K562 (cell line): Measurements from ENCODE around the gene MT1X. TPM values are rescaled to one million over a fixed set of nuclear protein-coding genes. Genes with fewer than 3 reads are reported as not detected.

Experiments used
- ATAC-seq: fragments of 200-7000 bp; cut with Tn5 transposase; 3 replicates; pipeline ENCODE4 v1.9.1; 2020; ENCODE audit warnings: moderate library complexity
- BruUV-seq: library from RNA; stranded (reverse); fragments of 400-500 nt; replicated peaks from 2 replicates; lab custom pipeline; 2021; lab: Mats Ljungman, UMichigan
- CTCF ChIA-PET: fragments of 300-600 bp; formaldehyde crosslinking; extraction: SDS; loops from one replicate; lab custom pipeline; 2021; ENCODE audit warnings: low intra/inter-chr PET ratio; lab: Yijun Ruan, JAX
- POLR2A ChIA-PET: fragments of 300-600, 350-650 bp; sonication (Branson Sonifier 250); formaldehyde crosslinking; extraction: SDS; loops from one replicate; lab custom pipeline; 2021; ENCODE audit warnings: antibody characterized with exemption, inconsistent platforms; lab: Yijun Ruan, JAX
- DNase-seq, 4 experiments: peaks; one replicate each; pipeline versions ENCODE4 v3.0.0 to v3.0.0-alpha.2; 2011 to 2018; ENCODE audit warnings: low spot score in 3 of 4, mixed read lengths in 3 of 4; ENCODE audit errors: extremely low read depth in 1 of 4
- FAIRE-seq: peaks from 2 replicates; lab custom pipeline; 2011; peaks lifted over from hg19 to GRCh38; lab: Jason Lieb, UNC
- H2AFZ ChIP-seq: 2 replicates; pipeline ENCODE4 v1.6.0; 2011; ENCODE audit warnings: low read depth, low read length, control low read depth, inconsistent platforms
- H3K27ac ChIP-seq: fragments of 200-600 bp; 3 replicates; pipeline ENCODE4 v1.8.0; 2011; ENCODE audit warnings: low read depth, mild to moderate bottlenecking, control low read depth, inconsistent platforms, low read length, moderate library complexity, mixed read lengths; ENCODE audit errors: extremely low read depth
- H3K27me3 ChIP-seq, 2 experiments: fragments of 300-600 bp in 1 of 2; 2 replicates in 1 of 2; 3 replicates in 1 of 2; pipeline versions ENCODE4 v1.6.0 to v1.8.0; 2011; ENCODE audit warnings: inconsistent platforms in 2 of 2, low read length in 2 of 2, mild to moderate bottlenecking in 1 of 2, mixed read lengths in 1 of 2, moderate library complexity in 1 of 2; ENCODE audit not compliant: control insufficient read depth in 2 of 2, insufficient read depth in 2 of 2
- H3K36me3 ChIP-seq: fragments of 300-600 bp; 3 replicates; pipeline ENCODE4 v1.8.0; 2011; ENCODE audit warnings: mild to moderate bottlenecking, low read length, inconsistent platforms; ENCODE audit not compliant: control insufficient read depth, insufficient read depth
- H3K4me1 ChIP-seq, 2 experiments: fragments of 200-600 bp in 1 of 2; replicated peaks in 1 of 2; 2 replicates in 1 of 2; 3 replicates in 1 of 2; pipeline versions ENCODE4 v1.5.1 to v1.8.0; 2011; ENCODE audit warnings: inconsistent platforms in 2 of 2, low read length in 2 of 2, mild to moderate bottlenecking in 1 of 2, mixed read lengths in 1 of 2, moderate library complexity in 1 of 2; ENCODE audit not compliant: control insufficient read depth in 2 of 2, insufficient read depth in 2 of 2
- H3K4me2 ChIP-seq: 2 replicates; pipeline ENCODE4 v1.6.1; 2011; ENCODE audit warnings: low read length, control low read depth, inconsistent platforms, mixed read lengths; ENCODE audit not compliant: insufficient read depth
- H3K4me3 ChIP-seq: fragments of 200-600 bp; sonication (generic), shearing (Covaris generic); 2 replicates; pipeline ENCODE4 v1.5.1; 2016; ENCODE audit warnings: control low read depth, inconsistent platforms
- H3K79me2 ChIP-seq: fragments of 200-600 bp; 3 replicates; pipeline ENCODE4 v1.8.0; 2011; ENCODE audit warnings: low read length, inconsistent platforms; ENCODE audit not compliant: control insufficient read depth, insufficient read depth
- H3K9ac ChIP-seq, 2 experiments: 2 replicates each; pipeline versions ENCODE4 v1.6.0 to v1.6.1; 2011; ENCODE audit warnings: low read depth in 2 of 2, low read length in 2 of 2, control low read depth in 1 of 2, inconsistent platforms in 1 of 2, mild to moderate bottlenecking in 1 of 2, mixed read lengths in 1 of 2; ENCODE audit not compliant: insufficient read depth in 1 of 2
- H3K9me1 ChIP-seq: one replicate; pipeline ENCODE4 v1.6.0; 2011; ENCODE audit warnings: inconsistent platforms, mild to moderate bottlenecking, low read length, moderate library complexity; ENCODE audit not compliant: control insufficient read depth, insufficient read depth
- H3K9me3 ChIP-seq: replicated peaks from 2 replicates; pipeline ENCODE4 v1.5.1; 2011; ENCODE audit warnings: low read depth, low read length, inconsistent platforms; ENCODE audit not compliant: control insufficient read depth, insufficient read depth
- H4K20me1 ChIP-seq: replicated peaks from 2 replicates; pipeline ENCODE4 v1.6.1; 2011; ENCODE audit warnings: low read length, inconsistent platforms, mixed read lengths; ENCODE audit not compliant: control insufficient read depth, insufficient read depth
- ETV1 ChIP-seq: fragments of 450-650 bp; conservative IDR thresholded peaks from 2 replicates; pipeline ENCODE4 v1.6.1; 2016; ENCODE audit warnings: missing genetic modification characterization, control low read depth, low read depth, missing compliant biosample characterization
- GABPB2 ChIP-seq: fragments of 250-450 bp; sonication (Bioruptor Pico); conservative IDR thresholded peaks from 2 replicates; pipeline ENCODE4 v1.5.1; 2021; ENCODE audit warnings: mild to moderate bottlenecking
- HMG20A ChIP-seq: fragments of 450-650 bp; formaldehyde crosslinking; conservative IDR thresholded peaks from 2 replicates; pipeline ENCODE4 v1.4.0; 2020; ENCODE audit warnings: mild to moderate bottlenecking, mixed read lengths
- NR4A1 ChIP-seq, 2 experiments: fragments of 250-450 bp in 1 of 2; fragments of 450-650 bp in 1 of 2; sonication (Bioruptor Pico) in 1 of 2; IDR thresholded peaks; 2 replicates each; pipeline versions ENCODE4 v1.4.0 to v1.6.1; 2016 to 2020; ENCODE audit warnings: mild to moderate bottlenecking in 2 of 2, missing compliant biosample characterization in 1 of 2, missing genetic modification characterization in 1 of 2, moderate library complexity in 1 of 2
- PHF21A ChIP-seq: fragments of 450-650 bp; IDR thresholded peaks from 2 replicates; pipeline ENCODE4 v1.6.1; 2017; ENCODE audit warnings: low read depth, borderline replicate concordance
- SMARCB1 ChIP-seq: IDR thresholded peaks from 2 replicates; pipeline ENCODE4 v1.6.1; 2011; ENCODE audit warnings: improper control_type of control experiment, low read depth; ENCODE audit not compliant: insufficient read length
- SP2 ChIP-seq: IDR thresholded peaks from 2 replicates; pipeline ENCODE4 v1.6.1; 2011; ENCODE audit warnings: mild to moderate bottlenecking, low read depth, low read length, moderate library complexity; ENCODE audit not compliant: poor library complexity, severe bottlenecking; ENCODE audit errors: extremely low read depth
- XRCC5 ChIP-seq: fragments of 200-400 bp; formaldehyde crosslinking; IDR thresholded peaks from 2 replicates; pipeline ENCODE4 v1.6.1; 2017; ENCODE audit warnings: low read depth, mild to moderate bottlenecking, low read length
- WGBS: fragments of 100-300 bp; shearing (Covaris generic); methylation state at CpG from one replicate; pipeline ENCODE4 v1.1.6; 2016; ENCODE audit warnings: low coverage, mixed read lengths; ENCODE audit not compliant: insufficient coverage; ENCODE audit errors: missing lambda C conversion rate; 5-methylcytosine and 5-hydroxymethylcytosine counted together
- in situ Hi-C: fragments of 300-500 bp; cut with MboI; formaldehyde crosslinking; loops from 4 replicates; pipeline ENCODE4 v1.15.0; 2018; ENCODE audit warnings: inconsistent platforms, mixed read lengths
- intact Hi-C: fragments of 100-400 bp; cut with micrococcal nuclease; formaldehyde crosslinking; loops from 2 replicates; pipeline ENCODE4 v1.14.2; 2022
- polyA plus RNA-seq, 8 experiments: library from polyadenylated mRNA; depleted of rRNA in 4 of 8; stranded (reverse) in 5 of 8; unstranded in 3 of 8; fragments of >200 nt; fragmentation: Nextera tagmentation in 2 of 8; fragmentation: Illumina TruSeq in 1 of 8; extraction: Ambion mirVana in 2 of 8; extraction: Trizol in 1 of 8; gene quantifications; 2 replicates each; pipeline versions ENCODE4 v1.2.1 to v1.2.3, GENCODE V29; 2011 to 2014; ENCODE audit warnings: inconsistent platforms in 1 of 8, missing spikeins in 1 of 8
- total RNA-seq, 7 experiments: library from RNA; depleted of rRNA in 6 of 7; stranded (reverse); fragments of >200 nt in 6 of 7; fragmentation: Illumina TruSeq in 2 of 7; extraction: Trizol in 2 of 7; gene quantifications; 2 replicates each; pipeline versions ENCODE4 v1.2.1 to v1.2.3, GENCODE V29; 2011 to 2021; ENCODE audit warnings: low replicate concordance in 1 of 7
- TF ChIP-seq, protein P1 (sequence below): sonication (generic); formaldehyde crosslinking; IDR thresholded peaks from 2 replicates; pipeline ENCODE4 v1.8.0; 2022; ENCODE audit warnings: missing genetic modification reagents, mild to moderate bottlenecking, borderline replicate concordance

Gene MT1X
- total and polyA plus RNA-seq, 9 of the 15 experiments (the other 6 are each of a cell fraction or from before 2014, with no cell fraction given), result 4.9 to 22.8 (median 8.7) TPM

DNA sequence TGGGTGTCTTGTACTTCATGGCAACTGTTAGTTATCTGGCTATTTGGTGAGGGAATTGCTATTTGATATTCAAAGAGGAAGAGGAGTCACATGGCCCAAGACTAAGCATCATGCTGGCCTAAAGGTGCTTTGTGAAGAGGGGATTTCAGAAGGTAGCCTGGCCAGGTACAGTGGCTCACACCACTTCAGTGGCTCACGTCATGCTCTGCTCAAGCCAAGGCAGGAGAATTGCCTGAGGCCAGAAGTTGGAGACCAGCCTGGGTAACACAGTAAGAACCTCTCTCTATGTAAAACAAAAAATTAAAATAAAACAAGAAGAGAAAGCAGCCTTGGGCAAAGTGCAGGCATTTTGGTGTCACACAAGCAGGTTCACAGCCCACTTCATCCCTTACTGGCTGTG, 37.0 kb upstream of the MT1X start:
- peaks cover 28 to 59% of the 10 kb centered on the region in 2 experiments for H3K27me3 ChIP-seq
- H3K9me1 ChIP-seq, result no peaks in the 10 kb centered on the region
- H3K79me2 ChIP-seq, result no peaks in the 10 kb centered on the region
- H3K4me1 ChIP-seq, result peaks cover 3 to 13% of the 10 kb centered on the region in 2 experiments; a peak in 3 of 5 replicates
- no peak overlapping the region for H3K4me3 ChIP-seq
- H3K4me2 ChIP-seq, result no peak overlapping the region
- no peak overlapping the region for H3K27ac ChIP-seq
- in situ Hi-C loops, result no loop called here
- FAIRE-seq (no peak), DNase-seq (no peak), ATAC-seq (no peak)
- no TSS peak for BruUV-seq
- no peak overlapping the region for H2AFZ ChIP-seq
- no peaks in the 10 kb centered on the region; the same call in 1 of the 2 replicates for H4K20me1 ChIP-seq
- no peaks in the 10 kb centered on the region for H3K36me3 ChIP-seq
- ChIA-PET POLR2A (no interaction called here), CTCF (no interaction called here)
- intact Hi-C loops, result no loop called here
- TF ChIP-seq HMG20A (CRISPR knock-in tag), result no peak
- TF ChIP-seq, protein P1, sequence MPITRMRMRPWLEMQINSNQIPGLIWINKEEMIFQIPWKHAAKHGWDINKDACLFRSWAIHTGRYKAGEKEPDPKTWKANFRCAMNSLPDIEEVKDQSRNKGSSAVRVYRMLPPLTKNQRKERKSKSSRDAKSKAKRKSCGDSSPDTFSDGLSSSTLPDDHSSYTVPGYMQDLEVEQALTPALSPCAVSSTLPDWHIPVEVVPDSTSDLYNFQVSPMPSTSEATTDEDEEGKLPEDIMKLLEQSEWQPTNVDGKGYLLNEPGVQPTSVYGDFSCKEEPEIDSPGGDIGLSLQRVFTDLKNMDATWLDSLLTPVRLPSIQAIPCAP (CRISPR knock-in tag), result no peak
- no peak for TF ChIP-seq GABPB2 (CRISPR knock-in tag)
- TF ChIP-seq XRCC5, result no peak
- TF ChIP-seq SP2, result no peak
- TF ChIP-seq SMARCB1, result no peak
- no peak for TF ChIP-seq ETV1 (tag)
- TF ChIP-seq NR4A1 (CRISPR knock-in tag; IDR thresholded peaks at IDR 0.05), result no peak
- TF ChIP-seq NR4A1 (tag; IDR thresholded peaks at IDR 0.05), result no peak
- TF ChIP-seq PHF21A, result no peak
- H3K9ac ChIP-seq, result no peak overlapping the region
- H3K9me3 ChIP-seq, result no peaks in the 10 kb centered on the region
- 0% methylated on average over 1 of the region's 1 CpG for WGBS
